Measurements from ENCODE around the gene OR4E2.
"Not testable (repeated sequence)": the region's sequence is repeated elsewhere in the genome, so short reads cannot be mapped to it uniquely, and the experiment has no call there.

OR4E2 gene

GRCh38 chr14:21697662-21698061, 44.0 kb downstream of the OR4E2 start:
- DNase-seq (ENCODE audit: low read depth in 2 of 2): not testable (repeated sequence)

DNA sequence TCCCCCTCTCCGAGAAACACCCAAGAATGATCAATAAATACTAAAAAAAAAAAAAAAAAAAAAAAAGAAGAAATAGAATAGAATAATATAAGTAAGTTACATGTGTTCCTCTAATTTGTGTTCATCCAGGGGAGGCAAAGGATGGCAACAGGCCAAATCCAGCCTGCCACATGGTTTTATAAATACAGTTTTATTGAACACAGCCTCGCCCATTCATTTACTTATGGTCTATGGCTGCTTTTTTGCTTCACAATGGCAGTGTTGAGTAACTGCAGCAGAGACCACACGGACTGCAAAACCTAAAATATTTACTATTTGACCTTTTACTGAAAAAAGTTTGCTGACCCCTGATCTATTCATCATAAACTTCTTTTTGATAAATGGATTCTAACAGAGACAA, 44.9 kb downstream of the OR4E2 start:
- not testable (repeated sequence) for DNase-seq (ENCODE audit: low read depth in 2 of 2)

- no peak for DNase-seq (ENCODE audit: low read depth in 2 of 2)
These were observed 45.9 kb downstream of the OR4E2 start for GRCh38 chr14:21699551-21699950.

- no peak for DNase-seq (ENCODE audit: low read depth in 2 of 2)
These were observed 48.7 kb downstream of the OR4E2 start for GRCh38 chr14:21702316-21702715.

DNA sequence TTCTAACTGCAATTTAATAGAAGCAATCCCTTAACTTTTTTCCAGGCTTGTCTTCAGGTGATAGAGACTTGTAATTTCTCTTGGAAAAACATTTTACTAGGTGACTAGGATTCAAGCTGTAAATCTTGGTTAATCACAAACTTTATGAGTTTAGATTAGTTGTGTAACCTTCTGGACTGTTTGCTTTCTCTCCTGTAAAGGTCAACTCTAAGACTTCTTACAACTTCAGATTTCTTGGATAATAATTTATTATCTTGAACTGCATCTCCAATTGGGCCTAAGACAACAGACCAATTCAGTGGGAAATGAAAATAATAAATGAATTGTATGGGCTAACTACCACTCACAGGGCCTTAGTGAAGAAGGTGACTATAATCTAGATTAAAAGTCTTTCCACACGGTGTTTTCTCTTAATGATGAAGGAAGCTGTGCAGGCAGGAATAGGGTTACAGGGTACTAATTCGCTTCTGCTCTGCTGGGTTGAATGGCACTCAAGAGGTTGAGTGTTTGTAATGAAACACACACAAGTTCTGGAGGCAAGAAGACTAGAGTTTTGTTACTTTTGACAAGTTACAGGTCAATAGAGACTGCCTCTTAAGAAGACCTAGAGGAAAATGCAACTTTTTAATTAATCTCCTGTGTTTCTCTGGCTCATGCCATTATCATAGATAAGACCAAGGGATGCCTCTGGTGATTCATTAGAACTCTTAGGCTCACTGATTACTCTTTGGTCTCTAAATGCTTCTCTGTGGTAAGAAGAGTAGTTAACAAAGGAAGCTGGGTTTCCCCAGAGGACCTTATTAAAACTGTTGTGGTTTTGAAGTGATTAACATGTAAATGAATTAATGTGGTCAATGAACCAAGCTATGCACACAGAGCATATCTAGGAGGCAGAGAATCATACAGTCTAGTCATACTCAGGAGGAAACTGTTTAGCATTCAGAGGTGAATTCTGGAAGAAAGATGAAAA, 50.0 kb downstream of the OR4E2 start:
- no peak for DNase-seq (ENCODE audit: low read depth in 2 of 2)

GRCh38 chr14:21704338-21704737, 50.7 kb downstream of the OR4E2 start:
- no peak for DNase-seq (ENCODE audit: low read depth in 2 of 2)

GRCh38 chr14:21711360-21711961, 57.8 kb downstream of the OR4E2 start:
- DNase-seq (ENCODE audit: low read depth in 2 of 2): no peak

- no peak for DNase-seq (ENCODE audit: low read depth in 2 of 2)
These were observed 58.4 kb downstream of the OR4E2 start for GRCh38 chr14:21712036-21712435.

GRCh38 chr14:21714318-21714929, 60.8 kb downstream of the OR4E2 start:
- no peak for DNase-seq (ENCODE audit: low read depth in 2 of 2)

All from stimulated activated CD8-positive, alpha-beta memory T cell treated with anti-CD3 and anti-CD28 coated beads, Interleukin-7, amount 100 ng/mL, for 1 hour (primary cell).